ENCODE measurements around the gene RASGRP1. TPM values are rescaled to one million over a fixed set of nuclear protein-coding genes. Genes with fewer than 3 reads are reported as not detected.
"Not testable (repeated sequence)": the region's sequence is repeated elsewhere in the genome, so short reads cannot be mapped to it uniquely, and the experiment has no call there.

RASGRP1 gene
- total and polyA plus RNA-seq, 3 donors from 2014 or later, result 4.4 to 9.2 (median 7.4) TPM

- peak; percentile 48 for DNase-seq
- Histone ChIP-seq H3K9me3 (no peaks in the 10 kb centered on the region), H3K27ac (peak overlapping the region; percentile 68 to 74), H3K4me3 (no peak overlapping the region), H3K27me3 (no peaks in the 10 kb centered on the region), H3K4me1 (peaks cover 10% of the 10 kb centered on the region), H3K36me3 (ENCODE audit: low read depth, missing control alignments) (no peaks in the 10 kb centered on the region)
- 58 to 70% methylated on average over 4 of the region's 4 CpGs for WGBS, 2 donors
- intact Hi-C loops (cut with DNase I; ENCODE audit: low total_unique reads), result no loop called here
- no peak for TF ChIP-seq POLR2A (IDR thresholded peaks at IDR 0.05)
- no peak for TF ChIP-seq CTCF (IDR thresholded peaks at IDR 0.05)
Observed at GRCh38 chr15:38589502-38589901, 24.9 kb upstream of the RASGRP1 start.

- no peaks in the 10 kb centered on the region for H3K9me3 ChIP-seq
- no peaks in the 10 kb centered on the region for H3K36me3 ChIP-seq (ENCODE audit: low read depth, missing control alignments)
- H3K27ac ChIP-seq, result peak overlapping the region; percentile 68 to 74
- no peak overlapping the region for H3K4me3 ChIP-seq
- H3K27me3 ChIP-seq, result no peaks in the 10 kb centered on the region
- WGBS, 2 donors, result 43 to 44% methylated on average over 3 of the region's 3 CpGs
- peak; percentile 69 for DNase-seq
- peaks cover 10% of the 10 kb centered on the region for H3K4me1 ChIP-seq
- intact Hi-C loops (cut with DNase I; ENCODE audit: low total_unique reads), result no loop called here
- no peak for TF ChIP-seq CTCF (IDR thresholded peaks at IDR 0.05)
- TF ChIP-seq POLR2A (IDR thresholded peaks at IDR 0.05), result no peak
Observed at GRCh38 chr15:38588672-38589071, 24.1 kb upstream of the RASGRP1 start.

DNA sequence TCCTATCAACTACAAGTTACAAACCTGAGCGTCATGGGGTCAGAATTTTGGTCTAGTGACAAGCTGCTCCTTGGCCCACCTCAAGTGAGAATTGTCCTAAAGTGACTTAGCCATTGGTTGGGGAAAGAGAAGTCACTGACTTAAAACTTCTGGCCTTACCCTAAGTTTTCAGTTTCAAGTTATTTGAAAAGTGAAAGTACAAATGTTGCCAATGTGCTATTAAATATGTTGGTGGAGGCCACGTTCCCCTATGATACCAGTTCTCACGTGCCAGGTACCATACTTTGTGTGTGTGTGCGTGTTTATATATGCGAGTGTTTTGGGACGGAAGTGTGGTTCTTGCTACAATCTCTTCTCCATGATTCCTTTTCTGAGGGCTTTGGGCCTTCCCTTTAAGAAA, 22.6 kb upstream of the RASGRP1 start:
- H3K9me3 ChIP-seq, result no peaks in the 10 kb centered on the region
- H3K27ac ChIP-seq, result peak overlapping the region; percentile 60 to 68
- H3K4me3 ChIP-seq, result no peak overlapping the region
- intact Hi-C loops (cut with DNase I; ENCODE audit: low total_unique reads), result no loop called here
- peaks cover 10% of the 10 kb centered on the region for H3K4me1 ChIP-seq
- TF ChIP-seq CTCF (IDR thresholded peaks at IDR 0.05) (no peak), POLR2A (IDR thresholded peaks at IDR 0.05) (no peak)
- DNase-seq, result no peak
- WGBS, 2 donors, result 70 to 77% methylated on average over 6 of the region's 6 CpGs
- no peaks in the 10 kb centered on the region for H3K36me3 ChIP-seq (ENCODE audit: low read depth, missing control alignments)
- no peaks in the 10 kb centered on the region for H3K27me3 ChIP-seq

DNA sequence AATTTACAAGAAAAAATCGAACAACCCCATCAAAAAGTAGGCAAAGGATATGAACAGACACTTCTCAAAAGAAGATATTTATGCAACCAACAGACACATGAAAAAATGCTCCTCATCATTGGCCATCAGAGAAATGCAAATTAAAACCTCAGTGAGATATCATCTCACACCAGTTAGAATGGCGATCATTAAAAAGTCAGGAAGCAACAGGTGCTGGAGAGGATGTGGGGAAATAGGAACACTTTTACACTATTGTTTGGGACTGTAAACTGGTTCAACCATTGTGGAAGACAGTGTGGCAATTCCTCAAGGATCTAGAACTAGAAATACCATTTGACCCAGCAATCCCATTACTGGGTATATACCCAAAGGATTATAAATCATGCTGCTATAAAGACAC, 21.4 kb upstream of the RASGRP1 start:
- H3K27me3 ChIP-seq; intact Hi-C loops (cut with DNase I; ENCODE audit: low total_unique reads); H3K4me3 ChIP-seq; H3K9me3 ChIP-seq; H3K4me1 ChIP-seq; H3K36me3 ChIP-seq (ENCODE audit: low read depth, missing control alignments); H3K27ac ChIP-seq; DNase-seq: not testable (repeated sequence)
- 93 to 98% methylated on average over 2 of the region's 2 CpGs for WGBS, 2 donors

GRCh38 chr15:38578626-38579025, 14.0 kb upstream of the RASGRP1 start:
- TF ChIP-seq CTCF (IDR thresholded peaks at IDR 0.05) (no peak), POLR2A (IDR thresholded peaks at IDR 0.05) (no peak)
- Histone ChIP-seq H3K9me3 (no peaks in the 10 kb centered on the region), H3K4me1 (no peaks in the 10 kb centered on the region), H3K27ac (no peak overlapping the region), H3K4me3 (no peak overlapping the region), H3K36me3 (ENCODE audit: low read depth, missing control alignments) (no peaks in the 10 kb centered on the region), H3K27me3 (no peaks in the 10 kb centered on the region)
- DNase-seq, result no peak
- 87 to 91% methylated on average over 3 of the region's 3 CpGs for WGBS, 2 donors
- intact Hi-C loops (cut with DNase I; ENCODE audit: low total_unique reads), result no loop called here

Data from testis (tissue), 3 donors.